ENCODE data around the gene RALGAPB.

GRCh38 chr20:38453941-38454340, 18.7 kb upstream of the RALGAPB start:
- no peak for TF ChIP-seq CTCF (conservative IDR thresholded peaks at IDR 0.05; ENCODE audit: low read depth, low read length)
- no peak for TF ChIP-seq EZH2 (IDR thresholded peaks at IDR 0.05; ENCODE audit: low read length, unreplicated experiment)
